22Rv1 (cell line): Measurements from ENCODE around the gene RRP15.

ENCODE experiments used
- H3K27ac ChIP-seq: fragments of 450-650 bp; 2 replicates; pipeline ENCODE4 v1.5.1; 2017
- CTCF ChIP-seq: fragments of 450-650 bp; IDR thresholded peaks from 2 replicates; pipeline ENCODE4 v1.5.1; 2017; ENCODE audit warnings: mild to moderate bottlenecking
- ZFX ChIP-seq: fragments of 450-650 bp; IDR thresholded peaks from 2 replicates; pipeline ENCODE4 v1.6.1; 2017; ENCODE audit warnings: antibody characterized with exemption, borderline replicate concordance

RRP15 gene

GRCh38 chr1:218323568-218324225, 38.6 kb downstream of the RRP15 start:
- H3K27ac ChIP-seq = no peak overlapping the region

GRCh38 chr1:218324226-218324580, 39.1 kb downstream of the RRP15 start:
- TF ChIP-seq ZFX = no peak
- no peak for TF ChIP-seq CTCF
- no peak overlapping the region for H3K27ac ChIP-seq

More at GRCh38 chr1:218323568-218324225, 38.6 kb downstream of the RRP15 start:
- no peak for TF ChIP-seq ZFX
- no peak for TF ChIP-seq CTCF

GRCh38 chr1:218328769-218329168, 43.7 kb downstream of the RRP15 start:
- TF ChIP-seq ZFX = no peak
- TF ChIP-seq CTCF = no peak

GRCh38 chr1:218330043-218330623, 45.0 kb downstream of the RRP15 start:
- TF ChIP-seq CTCF = peak; percentile 85
- no peak for TF ChIP-seq ZFX
- no peak overlapping the region for H3K27ac ChIP-seq

More at GRCh38 chr1:218328769-218329168, 43.7 kb downstream of the RRP15 start:
- H3K27ac ChIP-seq = no peak overlapping the region

GRCh38 chr1:218332416-218332815, 47.3 kb downstream of the RRP15 start:
- TF ChIP-seq ZFX (no peak), CTCF (no peak)
- no peak overlapping the region for H3K27ac ChIP-seq

GRCh38 chr1:218336328-218336727, 51.2 kb downstream of the RRP15 start:
- TF ChIP-seq CTCF = no peak
- TF ChIP-seq ZFX = no peak
- no peak overlapping the region; the same call in 1 of the 2 replicates for H3K27ac ChIP-seq

GRCh38 chr1:218339267-218339831, 54.3 kb downstream of the RRP15 start:
- no peak for TF ChIP-seq ZFX
- TF ChIP-seq CTCF = peak; percentile 92
- H3K27ac ChIP-seq = no peak overlapping the region
